Uterus (tissue), 4 donors: Measurements from ENCODE around the gene SYNJ2. TPM values are rescaled to one million over a fixed set of nuclear protein-coding genes. Genes with fewer than 3 reads are reported as not detected.
"Not testable (repeated sequence)": the region's sequence is repeated elsewhere in the genome, so short reads cannot be mapped to it uniquely, and the experiment has no call there.

Experiments used
- DNase-seq, 2 donors: peaks; one replicate each; pipeline ENCODE4 v3.0.0-alpha.2; 2019 to 2020
- H3K27ac ChIP-seq, 2 donors: fragments of 200-600 bp; sonication (generic); 1 replicate in 1 of 2; 2 replicates in 1 of 2; pipeline ENCODE4 v1.5.1; 2016 to 2018
- H3K27me3 ChIP-seq, 2 donors: fragments of 200-600 bp; sonication (generic); one replicate each; pipeline ENCODE4 v1.5.1; 2018 to 2019; ENCODE audit warnings: control low read depth in 1 of 2
- H3K36me3 ChIP-seq, 2 donors: fragments of 200-600 bp; sonication (generic); one replicate each; pipeline ENCODE4 v1.5.1; 2019; ENCODE audit warnings: control low read depth in 1 of 2
- H3K4me1 ChIP-seq, 2 donors: fragments of 200-600 bp; sonication (generic); one replicate each; pipeline ENCODE4 v1.5.1; 2018 to 2019; ENCODE audit warnings: control low read depth in 1 of 2
- H3K4me3 ChIP-seq, 2 donors: fragments of 200-600 bp; sonication (generic); 1 replicate in 1 of 2; 2 replicates in 1 of 2; pipeline ENCODE4 v1.5.1; 2018 to 2019; ENCODE audit warnings: mild to moderate bottlenecking in 1 of 2
- H3K9me3 ChIP-seq, 2 donors: fragments of 200-600 bp; sonication (generic); one replicate each; pipeline ENCODE4 v1.5.1; 2019; ENCODE audit warnings: control low read depth in 1 of 2
- POLR2A ChIP-seq, 2 donors: fragments of 450-650 bp; IDR thresholded peaks; one replicate each; pipeline ENCODE4 v1.6.1; 2016; ENCODE audit warnings: antibody characterized with exemption in 2 of 2, mild to moderate bottlenecking in 1 of 2, moderate library complexity in 1 of 2
- intact Hi-C: fragments of 100-400 bp; cut with DNase I; formaldehyde crosslinking; loops from one replicate; pipeline ENCODE4 v1.15.1; 2023; ENCODE audit warnings: low total_unique reads
- total RNA-seq, 4 donors: library from RNA; depleted of rRNA in 3 of 4; stranded (reverse); fragments of >200 nt in 3 of 4; gene quantifications; one replicate each; pipeline versions ENCODE4 v1.1.0 to v1.2.4, GENCODE V29; 2014 to 2023
- TF ChIP-seq, protein P1 (sequence below), 4 experiments: fragments of 200-600 bp in 2 of 4; fragments of 450-650 bp in 2 of 4; sonication (generic) in 2 of 4; IDR thresholded peaks; one replicate each; pipeline ENCODE4 v1.5.1; 2016 to 2019; ENCODE audit warnings: antibody characterized with exemption in 4 of 4, mild to moderate bottlenecking in 2 of 4, moderate library complexity in 1 of 4
- donor health status: DM: yes; HTN: yes; CAD: no.

Gene SYNJ2
- total RNA-seq, 4 donors from 2014 or later = 9.5 to 32.2 (median 13.5) TPM

DNA sequence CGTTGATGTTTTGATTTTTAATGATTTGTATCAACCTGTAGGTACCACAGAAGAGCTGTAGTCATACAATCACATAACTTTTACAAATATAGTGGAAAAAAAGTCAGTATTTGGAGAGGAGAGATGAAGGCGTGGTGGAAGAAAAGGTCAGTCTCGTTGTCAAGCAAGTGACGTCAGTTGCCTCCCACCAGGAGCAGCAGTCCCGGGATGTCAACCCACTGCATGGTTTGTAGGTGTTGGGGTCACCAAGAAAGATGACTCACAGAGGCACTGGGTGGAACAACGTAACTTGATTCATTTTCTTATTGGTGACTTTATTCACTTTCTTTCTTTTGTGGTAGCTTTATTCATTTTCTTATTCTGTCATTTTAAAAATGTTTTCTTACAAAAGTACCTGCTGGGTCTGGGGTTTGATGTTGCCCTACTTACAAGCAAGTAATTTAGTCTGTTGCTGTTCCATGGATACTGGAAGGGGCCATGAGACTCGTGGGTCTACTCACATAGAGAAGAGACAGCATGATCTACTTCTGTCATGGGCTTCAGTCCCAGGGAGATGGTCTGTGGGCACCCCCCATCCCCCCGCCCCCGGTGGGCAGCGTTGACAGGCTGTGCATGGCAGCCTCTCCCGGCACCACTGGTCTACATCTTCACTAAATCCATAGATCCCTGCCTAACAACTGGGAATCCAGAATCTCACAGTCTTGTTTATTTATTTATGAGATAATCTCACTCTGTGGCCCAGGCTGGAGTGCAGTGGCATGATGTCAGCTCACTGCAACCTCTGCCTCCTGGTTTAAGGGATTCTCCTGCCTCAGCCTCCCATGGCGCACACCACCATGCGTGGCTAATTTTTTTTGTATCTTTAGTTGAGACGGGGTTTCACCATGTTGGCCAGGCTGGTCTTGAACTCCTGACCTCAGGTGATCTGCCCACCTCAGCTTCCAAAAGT lies 36.4 kb upstream of the SYNJ2 start:
- no peak for DNase-seq
- intact Hi-C loops = no loop called here
- TF ChIP-seq, protein P1, sequence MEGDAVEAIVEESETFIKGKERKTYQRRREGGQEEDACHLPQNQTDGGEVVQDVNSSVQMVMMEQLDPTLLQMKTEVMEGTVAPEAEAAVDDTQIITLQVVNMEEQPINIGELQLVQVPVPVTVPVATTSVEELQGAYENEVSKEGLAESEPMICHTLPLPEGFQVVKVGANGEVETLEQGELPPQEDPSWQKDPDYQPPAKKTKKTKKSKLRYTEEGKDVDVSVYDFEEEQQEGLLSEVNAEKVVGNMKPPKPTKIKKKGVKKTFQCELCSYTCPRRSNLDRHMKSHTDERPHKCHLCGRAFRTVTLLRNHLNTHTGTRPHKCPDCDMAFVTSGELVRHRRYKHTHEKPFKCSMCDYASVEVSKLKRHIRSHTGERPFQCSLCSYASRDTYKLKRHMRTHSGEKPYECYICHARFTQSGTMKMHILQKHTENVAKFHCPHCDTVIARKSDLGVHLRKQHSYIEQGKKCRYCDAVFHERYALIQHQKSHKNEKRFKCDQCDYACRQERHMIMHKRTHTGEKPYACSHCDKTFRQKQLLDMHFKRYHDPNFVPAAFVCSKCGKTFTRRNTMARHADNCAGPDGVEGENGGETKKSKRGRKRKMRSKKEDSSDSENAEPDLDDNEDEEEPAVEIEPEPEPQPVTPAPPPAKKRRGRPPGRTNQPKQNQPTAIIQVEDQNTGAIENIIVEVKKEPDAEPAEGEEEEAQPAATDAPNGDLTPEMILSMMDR (IDR thresholded peaks at IDR 0.05) = no peak
- no peak for TF ChIP-seq POLR2A (IDR thresholded peaks at IDR 0.05)
- no peaks in the 10 kb centered on the region for H3K9me3 ChIP-seq
- H3K4me3 ChIP-seq = no peak overlapping the region
- no peak overlapping the region for H3K27ac ChIP-seq
- H3K36me3 ChIP-seq = no peaks in the 10 kb centered on the region
- no peaks in the 10 kb centered on the region for H3K4me1 ChIP-seq
- H3K27me3 ChIP-seq = no peaks in the 10 kb centered on the region

- intact Hi-C loops = no loop called here
- H3K36me3 ChIP-seq = no peaks in the 10 kb centered on the region
- H3K27ac ChIP-seq = peak overlapping the region in 1 of 2 donors; percentile 20
These were observed 35.5 kb upstream of the SYNJ2 start for GRCh38 chr6:157946053-157946617.

DNA sequence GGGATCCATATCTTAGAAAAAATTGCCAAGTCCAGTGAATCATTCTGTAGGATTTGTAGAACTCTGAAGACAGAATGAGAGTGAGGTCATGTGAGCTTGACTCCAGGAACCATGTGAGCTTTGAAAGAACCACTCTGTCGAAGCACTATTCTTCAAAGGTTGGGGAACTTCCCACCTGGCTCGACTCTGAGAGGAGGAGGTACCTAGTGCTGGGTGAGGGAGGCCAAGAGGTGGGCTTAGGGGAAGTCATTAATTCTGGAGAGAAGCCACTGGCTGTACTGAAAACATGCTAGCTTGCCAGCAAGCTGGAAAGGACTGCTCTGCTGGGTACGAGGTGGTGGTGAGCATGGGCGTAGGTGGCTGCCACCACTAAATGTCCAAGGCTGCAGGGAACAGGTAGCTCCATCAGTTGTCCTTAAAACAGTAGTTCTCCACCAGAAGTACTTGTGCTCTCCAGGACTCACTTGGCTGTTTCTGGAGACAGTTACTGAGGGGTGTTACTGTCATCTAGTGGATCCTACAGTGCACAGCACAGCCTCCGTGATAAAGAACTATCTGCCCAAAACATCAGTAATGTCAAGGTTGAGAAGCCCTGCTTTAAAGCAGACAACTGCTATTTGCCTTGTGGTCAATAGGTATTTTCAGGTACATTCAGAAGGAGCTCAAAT lies 34.7 kb upstream of the SYNJ2 start:
- TF ChIP-seq, protein P1 (IDR thresholded peaks at IDR 0.05) = peak; percentile 43 to 74 (median 67)
- TF ChIP-seq POLR2A (IDR thresholded peaks at IDR 0.05) = no peak
- no peak for DNase-seq
- Histone ChIP-seq H3K27me3 (no peaks in the 10 kb centered on the region), H3K9me3 (no peaks in the 10 kb centered on the region), H3K27ac (peak overlapping the region in 1 of 2 donors; percentile 53), H3K36me3 (no peaks in the 10 kb centered on the region), H3K4me3 (no peak overlapping the region), H3K4me1 (no peaks in the 10 kb centered on the region)
- intact Hi-C loops = no loop called here

More at GRCh38 chr6:157946053-157946617, 35.5 kb upstream of the SYNJ2 start:
- TF ChIP-seq, protein P1 (IDR thresholded peaks at IDR 0.05) = no peak
- TF ChIP-seq POLR2A (IDR thresholded peaks at IDR 0.05) = no peak
- H3K9me3 ChIP-seq = no peaks in the 10 kb centered on the region
- no peak overlapping the region for H3K4me3 ChIP-seq
- DNase-seq = no peak
- H3K4me1 ChIP-seq = no peaks in the 10 kb centered on the region
- no peaks in the 10 kb centered on the region for H3K27me3 ChIP-seq

GRCh38 chr6:157950899-157951298 lies 30.8 kb upstream of the SYNJ2 start:
- H3K36me3 ChIP-seq, H3K9me3 ChIP-seq, H3K4me1 ChIP-seq, DNase-seq, intact Hi-C loops, H3K27me3 ChIP-seq, H3K4me3 ChIP-seq, H3K27ac ChIP-seq: not testable (repeated sequence)

GRCh38 chr6:157951828-157952227 lies 29.8 kb upstream of the SYNJ2 start:
- no peak for DNase-seq
- Histone ChIP-seq H3K36me3 (no peaks in the 10 kb centered on the region), H3K9me3 (no peaks in the 10 kb centered on the region), H3K4me1 (no peaks in the 10 kb centered on the region), H3K27ac (no peak overlapping the region), H3K27me3 (no peaks in the 10 kb centered on the region), H3K4me3 (no peak overlapping the region)
- intact Hi-C loops = no loop called here
- TF ChIP-seq, protein P1 (IDR thresholded peaks at IDR 0.05) = no peak
- no peak for TF ChIP-seq POLR2A (IDR thresholded peaks at IDR 0.05)
